WTC11 (cell line): Measurements from ENCODE around the gene ABCA12. TPM values are rescaled to one million over a fixed set of nuclear protein-coding genes. Genes with fewer than 3 reads are reported as not detected.

Experiments
- ATAC-seq: fragments of 200-7000 bp; cut with Tn5 transposase; 2 replicates; pipeline ENCODE4 v1.10.0; 2021; ENCODE audit warnings: mild to moderate bottlenecking, moderate library complexity
- CTCF ChIA-PET: fragments of 300-600 bp; sonication (Branson Sonifier 250); formaldehyde crosslinking; loops from one replicate; lab custom pipeline; 2021; ENCODE audit warnings: antibody characterized with exemption; lab: Charles Lee
- POLR2A ChIA-PET: fragments of 350-600 bp; sonication (Branson Sonifier 250); formaldehyde crosslinking; loops from one replicate; lab custom pipeline; 2021; ENCODE audit warnings: antibody characterized with exemption; lab: Charles Lee
- DNase-seq: peaks from one replicate; pipeline ENCODE4 v3.0.0; 2021; ENCODE audit warnings: low spot score
- H3K27ac Mint-ChIP-seq: 2 replicates; pipeline ENCODE4 v1.8.0; 2021; ENCODE audit warnings: mixed read lengths
- H3K27me3 Mint-ChIP-seq: 2 replicates; pipeline ENCODE4 v1.8.0; 2021; ENCODE audit warnings: low read depth, mild to moderate bottlenecking, moderate library complexity, mixed read lengths
- H3K36me3 Mint-ChIP-seq: 2 replicates; pipeline ENCODE4 v1.8.0; 2021; ENCODE audit warnings: mixed read lengths
- H3K4me1 Mint-ChIP-seq: 2 replicates; pipeline ENCODE4 v1.8.0; 2022; ENCODE audit warnings: mixed read lengths
- H3K4me3 Mint-ChIP-seq: 2 replicates; pipeline ENCODE4 v1.8.0; 2021; ENCODE audit warnings: mild to moderate bottlenecking, moderate library complexity, mixed read lengths
- H3K9me3 Mint-ChIP-seq: 2 replicates; pipeline ENCODE4 v1.8.0; 2021; ENCODE audit warnings: mixed read lengths
- ARID4B ChIP-seq: sonication (generic); formaldehyde crosslinking; IDR thresholded peaks from 2 replicates; pipeline ENCODE4 v1.8.0; 2023; ENCODE audit warnings: missing genetic modification reagents, mild to moderate bottlenecking, borderline replicate concordance
- CTCF ChIP-seq: fragments of 200-600 bp; IDR thresholded peaks from 2 replicates; pipeline ENCODE4 v1.8.0; 2022; ENCODE audit warnings: antibody characterized with exemption
- FOXK1 ChIP-seq: sonication (generic); formaldehyde crosslinking; IDR thresholded peaks from 2 replicates; pipeline ENCODE4 v1.8.0; 2022; ENCODE audit warnings: mild to moderate bottlenecking, moderate library complexity, missing genetic modification reagents
- GRHL2 ChIP-seq: fragments of 250-450 bp; sonication (Bioruptor Pico); IDR thresholded peaks from 2 replicates; pipeline ENCODE4 v1.8.0; 2022; ENCODE audit warnings: mild to moderate bottlenecking, moderate library complexity; ENCODE audit not compliant: insufficient replicate concordance, severe bottlenecking
- GTF2I ChIP-seq: fragments of 250-450 bp; sonication (Bioruptor Pico); conservative IDR thresholded peaks from 2 replicates; pipeline ENCODE4 v1.4.0; 2021; ENCODE audit warnings: mild to moderate bottlenecking
- MXD4 ChIP-seq: fragments of 250-450 bp; sonication (Bioruptor Pico); IDR thresholded peaks from 2 replicates; pipeline ENCODE4 v1.8.0; 2021; ENCODE audit warnings: mild to moderate bottlenecking, moderate library complexity, borderline replicate concordance
- PRDM15 ChIP-seq: sonication (generic); formaldehyde crosslinking; IDR thresholded peaks from 2 replicates; pipeline ENCODE4 v1.8.0; 2022; ENCODE audit warnings: missing genetic modification reagents
- PREB ChIP-seq: sonication (generic); formaldehyde crosslinking; IDR thresholded peaks from 2 replicates; pipeline ENCODE4 v1.8.1; 2022; ENCODE audit warnings: mild to moderate bottlenecking, missing genetic modification reagents, moderate library complexity, borderline replicate concordance
- SMAD3 ChIP-seq: sonication (generic); formaldehyde crosslinking; IDR thresholded peaks from 2 replicates; pipeline ENCODE4 v1.8.0; 2022; ENCODE audit warnings: missing genetic modification reagents, mild to moderate bottlenecking, borderline replicate concordance
- TEAD4 ChIP-seq: sonication (generic); formaldehyde crosslinking; IDR thresholded peaks from 2 replicates; pipeline ENCODE4 v1.8.0; 2022; ENCODE audit warnings: mild to moderate bottlenecking, missing genetic modification reagents
- USF1 ChIP-seq: sonication (generic); formaldehyde crosslinking; IDR thresholded peaks from 2 replicates; pipeline ENCODE4 v1.8.0; 2022; ENCODE audit warnings: mild to moderate bottlenecking, missing genetic modification reagents
- ZNF232 ChIP-seq: sonication (generic); formaldehyde crosslinking; IDR thresholded peaks from 2 replicates; pipeline ENCODE4 v1.8.0; 2022; ENCODE audit warnings: mild to moderate bottlenecking, missing genetic modification reagents
- ZNF317 ChIP-seq: sonication (generic); formaldehyde crosslinking; IDR thresholded peaks from 2 replicates; pipeline ENCODE4 v1.8.1; 2023; ENCODE audit warnings: low read depth, mild to moderate bottlenecking, moderate library complexity, missing genetic modification reagents, borderline replicate concordance
- ZNF423 ChIP-seq: fragments of 250-450 bp; sonication (Bioruptor Pico); IDR thresholded peaks from 2 replicates; pipeline ENCODE4 v2.1.2; 2022; ENCODE audit warnings: mild to moderate bottlenecking, moderate library complexity
- total RNA-seq: library from RNA; stranded (reverse); gene quantifications from 3 replicates; pipeline ENCODE4 v1.2.3, GENCODE V29; 2021
- TF ChIP-seq, protein P1 (sequence below): sonication (generic); formaldehyde crosslinking; conservative IDR thresholded peaks from 2 replicates; pipeline ENCODE4 v1.8.1; 2023; ENCODE audit warnings: mild to moderate bottlenecking, low read depth, missing genetic modification reagents, moderate library complexity
- TF ChIP-seq, protein P2 (sequence below): sonication (generic); formaldehyde crosslinking; IDR thresholded peaks from 2 replicates; pipeline ENCODE4 v1.8.1; 2022; ENCODE audit warnings: low read depth, missing genetic modification reagents, borderline replicate concordance

Gene ABCA12
- total RNA-seq, 1 experiment from 2014 or later, result 0.04 TPM

DNA sequence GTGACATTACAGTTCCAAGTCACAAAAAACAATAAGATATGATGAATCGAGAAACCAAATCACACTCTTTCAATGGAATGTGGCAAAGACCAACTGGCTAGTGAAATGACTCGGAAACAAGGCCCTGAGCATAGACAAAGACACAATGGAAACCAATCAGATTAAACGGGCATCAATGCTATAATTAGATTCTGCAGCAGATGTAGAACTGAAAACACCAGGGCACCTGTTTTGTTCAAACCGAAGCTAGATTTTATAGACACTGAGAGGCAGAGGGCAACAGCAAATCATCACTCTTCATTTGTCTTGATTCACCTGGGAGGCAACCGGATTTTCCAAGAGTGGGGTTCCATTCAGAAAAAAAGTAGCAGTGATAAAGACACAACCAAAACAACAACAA lies 236.1 kb downstream of the ABCA12 start (continued):
- TF ChIP-seq PRDM15 (CRISPR knock-in tag) (no peak), ZNF423 (no peak), FOXK1 (CRISPR knock-in tag) (no peak), ZNF317 (CRISPR knock-in tag) (no peak), TEAD4 (CRISPR knock-in tag) (no peak), CTCF (no peak), PREB (CRISPR knock-in tag) (no peak), ARID4B (no peak)
- TF ChIP-seq, protein P1, sequence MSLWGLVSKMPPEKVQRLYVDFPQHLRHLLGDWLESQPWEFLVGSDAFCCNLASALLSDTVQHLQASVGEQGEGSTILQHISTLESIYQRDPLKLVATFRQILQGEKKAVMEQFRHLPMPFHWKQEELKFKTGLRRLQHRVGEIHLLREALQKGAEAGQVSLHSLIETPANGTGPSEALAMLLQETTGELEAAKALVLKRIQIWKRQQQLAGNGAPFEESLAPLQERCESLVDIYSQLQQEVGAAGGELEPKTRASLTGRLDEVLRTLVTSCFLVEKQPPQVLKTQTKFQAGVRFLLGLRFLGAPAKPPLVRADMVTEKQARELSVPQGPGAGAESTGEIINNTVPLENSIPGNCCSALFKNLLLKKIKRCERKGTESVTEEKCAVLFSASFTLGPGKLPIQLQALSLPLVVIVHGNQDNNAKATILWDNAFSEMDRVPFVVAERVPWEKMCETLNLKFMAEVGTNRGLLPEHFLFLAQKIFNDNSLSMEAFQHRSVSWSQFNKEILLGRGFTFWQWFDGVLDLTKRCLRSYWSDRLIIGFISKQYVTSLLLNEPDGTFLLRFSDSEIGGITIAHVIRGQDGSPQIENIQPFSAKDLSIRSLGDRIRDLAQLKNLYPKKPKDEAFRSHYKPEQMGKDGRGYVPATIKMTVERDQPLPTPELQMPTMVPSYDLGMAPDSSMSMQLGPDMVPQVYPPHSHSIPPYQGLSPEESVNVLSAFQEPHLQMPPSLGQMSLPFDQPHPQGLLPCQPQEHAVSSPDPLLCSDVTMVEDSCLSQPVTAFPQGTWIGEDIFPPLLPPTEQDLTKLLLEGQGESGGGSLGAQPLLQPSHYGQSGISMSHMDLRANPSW, result no peak

GRCh38 chr2:214899751-214900150 lies 238.7 kb downstream of the ABCA12 start:
- no peak overlapping the region for H3K27ac Mint-ChIP-seq
- ATAC-seq, result no peak
- CTCF ChIA-PET, result interaction anchor here (0.9 kb wide), 1 partner anchor 69 kb away, joined by 3 read pairs; no protein-coding TSS in a partner anchor
- TF ChIP-seq GTF2I (CRISPR knock-in tag), result no peak
- TF ChIP-seq GRHL2 (CRISPR knock-in tag), result no peak
- no peak for TF ChIP-seq SMAD3
- TF ChIP-seq, protein P1, result no peak
- no peak for TF ChIP-seq MXD4 (CRISPR knock-in tag)
- TF ChIP-seq ZNF232 (CRISPR knock-in tag), result no peak
- no peak for TF ChIP-seq USF1 (CRISPR knock-in tag)
- TF ChIP-seq, protein P2, sequence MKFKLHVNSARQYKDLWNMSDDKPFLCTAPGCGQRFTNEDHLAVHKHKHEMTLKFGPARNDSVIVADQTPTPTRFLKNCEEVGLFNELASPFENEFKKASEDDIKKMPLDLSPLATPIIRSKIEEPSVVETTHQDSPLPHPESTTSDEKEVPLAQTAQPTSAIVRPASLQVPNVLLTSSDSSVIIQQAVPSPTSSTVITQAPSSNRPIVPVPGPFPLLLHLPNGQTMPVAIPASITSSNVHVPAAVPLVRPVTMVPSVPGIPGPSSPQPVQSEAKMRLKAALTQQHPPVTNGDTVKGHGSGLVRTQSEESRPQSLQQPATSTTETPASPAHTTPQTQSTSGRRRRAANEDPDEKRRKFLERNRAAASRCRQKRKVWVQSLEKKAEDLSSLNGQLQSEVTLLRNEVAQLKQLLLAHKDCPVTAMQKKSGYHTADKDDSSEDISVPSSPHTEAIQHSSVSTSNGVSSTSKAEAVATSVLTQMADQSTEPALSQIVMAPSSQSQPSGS (CRISPR knock-in tag), result no peak

More at GRCh38 chr2:214899751-214900150, 238.7 kb downstream of the ABCA12 start:
- no peaks in the 10 kb centered on the region for H3K27me3 Mint-ChIP-seq
- H3K36me3 Mint-ChIP-seq, result no peaks in the 10 kb centered on the region
- POLR2A ChIA-PET, result no interaction called here
- H3K9me3 Mint-ChIP-seq, result no peaks in the 10 kb centered on the region
- no peak overlapping the region for H3K4me3 Mint-ChIP-seq
- DNase-seq, result no peak
- H3K4me1 Mint-ChIP-seq, result peaks cover 12% of the 10 kb centered on the region
